Sigmoid colon (tissue), 4 donors: ENCODE measurements around the gene TAT.

Experiments
- CTCF ChIP-seq, 4 experiments: fragments of 450-650 bp in 3 of 4; fragments of 200-600 bp in 1 of 4; IDR thresholded peaks; one replicate each; pipeline ENCODE4 v1.5.1; 2016 to 2019; ENCODE audit warnings: antibody characterized with exemption in 4 of 4, mild to moderate bottlenecking in 3 of 4, moderate library complexity in 2 of 4
- EP300 ChIP-seq, 4 donors: sonication (generic); formaldehyde crosslinking; IDR thresholded peaks; one replicate each; pipeline ENCODE4 v1.6.1; 2017; ENCODE audit warnings: antibody characterized with exemption in 4 of 4
- POLR2A ChIP-seq, 2 donors: fragments of 450-650 bp; IDR thresholded peaks; one replicate each; pipeline ENCODE4 v1.6.1; 2016; ENCODE audit warnings: antibody characterized with exemption in 2 of 2, mild to moderate bottlenecking in 2 of 2, moderate library complexity in 2 of 2
- POLR2AphosphoS5 ChIP-seq, 4 donors: sonication (generic); formaldehyde crosslinking; IDR thresholded peaks; one replicate each; pipeline ENCODE4 v1.6.1; 2017; ENCODE audit warnings: antibody characterized with exemption in 4 of 4

GRCh38 chr16:71532366-71532765 lies 44.5 kb downstream of the TAT start:
- TF ChIP-seq CTCF (IDR thresholded peaks at IDR 0.05) (no peak), POLR2A (IDR thresholded peaks at IDR 0.05) (no peak), POLR2AphosphoS5 (IDR thresholded peaks at IDR 0.05) (no peak), EP300 (IDR thresholded peaks at IDR 0.05) (no peak)
